ENCODE measurements around the gene MOBP.
"Not testable (repeated sequence)": the region's sequence is repeated elsewhere in the genome, so short reads cannot be mapped to it uniquely, and the experiment has no call there.

MOBP gene

GRCh38 chr3:39453134-39453533 lies 14.3 kb upstream of the MOBP start:
- TF ChIP-seq ZFX (IDR thresholded peaks at IDR 0.05; ENCODE audit: borderline replicate concordance) (no peak), CTCF (IDR thresholded peaks at IDR 0.05) (no peak)
- H3K27ac ChIP-seq = no peak overlapping the region

- H3K27ac ChIP-seq = not testable (repeated sequence)
These were observed 13.6 kb upstream of the MOBP start for GRCh38 chr3:39453872-39454271.

- TF ChIP-seq CTCF (IDR thresholded peaks at IDR 0.05) (no peak), ZFX (IDR thresholded peaks at IDR 0.05; ENCODE audit: borderline replicate concordance) (no peak)
- H3K27ac ChIP-seq = no peak overlapping the region
These were observed 12.8 kb upstream of the MOBP start for GRCh38 chr3:39454591-39455217.

- H3K27ac ChIP-seq = no peak overlapping the region
- TF ChIP-seq CTCF (IDR thresholded peaks at IDR 0.05) (no peak), ZFX (IDR thresholded peaks at IDR 0.05; ENCODE audit: borderline replicate concordance) (no peak)
These were observed 11.3 kb upstream of the MOBP start for GRCh38 chr3:39456159-39456558.

- no peak overlapping the region for H3K27ac ChIP-seq
- TF ChIP-seq ZFX (IDR thresholded peaks at IDR 0.05; ENCODE audit: borderline replicate concordance) (no peak), CTCF (IDR thresholded peaks at IDR 0.05) (no peak)
These were observed 10.1 kb upstream of the MOBP start for GRCh38 chr3:39457361-39457760.

GRCh38 chr3:39458579-39458978 lies 8.9 kb upstream of the MOBP start:
- not testable (repeated sequence) for H3K27ac ChIP-seq

- no peak overlapping the region for H3K27ac ChIP-seq
- no peak for TF ChIP-seq CTCF (IDR thresholded peaks at IDR 0.05)
- TF ChIP-seq ZFX (IDR thresholded peaks at IDR 0.05; ENCODE audit: borderline replicate concordance) = no peak
These were observed 6.8 kb upstream of the MOBP start for GRCh38 chr3:39460677-39461076.

GRCh38 chr3:39463269-39463668 lies 4.2 kb upstream of the MOBP start:
- no peak for TF ChIP-seq ZFX (IDR thresholded peaks at IDR 0.05; ENCODE audit: borderline replicate concordance)
- no peak for TF ChIP-seq CTCF (IDR thresholded peaks at IDR 0.05)
- H3K27ac ChIP-seq = no peak overlapping the region

All from 22Rv1 (cell line).